Posterior cingulate gyrus (tissue), 11 donors: ENCODE results near the gene CEP295NL.
"Not testable (repeated sequence)": the region's sequence is repeated elsewhere in the genome, so short reads cannot be mapped to it uniquely, and the experiment has no call there.

ENCODE experiments used
- DNase-seq, 10 donors: peaks; one replicate each; pipeline versions ENCODE4 v3.0.0 to v3.0.0-alpha.2; 2020 to 2021; ENCODE audit warnings: mixed read lengths in 3 of 10
- intact Hi-C: fragments of 100-400 bp; cut with DNase I; formaldehyde crosslinking; loops from one replicate; pipeline ENCODE4 v1.15.1; 2023

The CEP295NL gene, protein sequence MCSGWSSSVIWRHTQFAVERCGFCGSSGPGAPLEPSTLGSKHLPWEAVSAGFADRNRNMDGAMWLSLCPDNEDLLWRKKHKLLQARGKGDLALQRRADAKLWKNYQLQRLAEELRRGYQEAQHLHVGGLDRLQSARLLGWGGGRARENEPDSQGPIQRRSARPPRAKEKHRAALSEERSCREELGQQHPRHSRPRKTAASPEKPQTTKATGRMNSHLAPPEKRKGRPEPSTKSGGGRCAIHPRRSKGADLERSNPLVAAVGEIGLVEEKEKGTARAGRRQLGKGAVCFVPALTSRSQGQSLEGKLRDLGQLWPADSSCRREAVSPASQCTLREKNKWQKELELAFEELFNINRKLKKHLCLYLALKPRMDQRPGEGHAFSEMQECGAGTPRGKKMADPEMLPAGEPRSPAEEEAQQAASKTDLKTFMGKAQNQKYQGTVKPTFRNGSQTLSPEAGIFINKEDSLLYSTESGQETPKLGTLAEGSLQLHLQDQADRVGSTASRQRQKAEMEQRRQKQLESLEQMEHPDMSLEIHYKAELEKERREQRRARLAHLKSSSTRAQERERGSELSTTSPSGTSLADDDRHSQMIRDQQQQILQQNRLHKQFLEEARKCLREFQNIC

DNA sequence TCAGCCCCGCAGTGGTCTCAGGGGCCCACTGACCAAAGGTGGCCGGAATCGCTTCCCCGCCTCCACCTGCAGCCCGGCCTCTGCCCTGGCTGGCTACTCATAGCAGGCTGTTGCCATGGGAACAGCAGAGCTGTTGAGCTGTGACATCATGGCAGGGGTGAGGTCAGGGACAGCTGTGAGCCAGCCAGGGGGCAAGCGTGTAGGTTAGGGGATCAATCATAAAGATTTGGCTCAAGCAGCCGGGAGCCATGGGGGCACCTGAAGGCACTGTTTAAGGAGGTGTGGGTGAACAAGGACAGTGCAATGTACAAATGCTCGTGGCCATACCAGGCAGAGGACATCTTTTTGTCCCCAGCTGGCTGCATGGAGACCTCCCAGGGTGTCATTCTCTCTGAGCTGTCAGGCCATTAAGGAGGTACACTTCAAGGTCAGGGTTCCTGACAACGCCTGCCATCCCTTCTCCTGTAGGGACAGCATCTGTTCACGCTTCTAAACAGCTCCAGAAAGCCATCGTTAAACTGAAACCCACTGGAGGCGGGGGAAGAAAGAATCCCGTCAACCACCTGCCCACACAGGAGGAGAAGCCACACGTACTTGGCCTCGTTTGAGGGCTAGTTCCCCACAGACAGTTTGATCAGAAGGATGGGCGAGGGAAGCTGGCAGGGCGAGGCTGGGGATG is at the start of gene CEP295NL:
Gene CEP295NL, minus strand, starts transcription at position 101 of the 679 bp plus-strand sequence. CDS start 1,373 bp downstream, outside the sequence.
- intact Hi-C loops: no loop called here
- DNase-seq: peak in 1 of 10 donors; percentile 25

DNA sequence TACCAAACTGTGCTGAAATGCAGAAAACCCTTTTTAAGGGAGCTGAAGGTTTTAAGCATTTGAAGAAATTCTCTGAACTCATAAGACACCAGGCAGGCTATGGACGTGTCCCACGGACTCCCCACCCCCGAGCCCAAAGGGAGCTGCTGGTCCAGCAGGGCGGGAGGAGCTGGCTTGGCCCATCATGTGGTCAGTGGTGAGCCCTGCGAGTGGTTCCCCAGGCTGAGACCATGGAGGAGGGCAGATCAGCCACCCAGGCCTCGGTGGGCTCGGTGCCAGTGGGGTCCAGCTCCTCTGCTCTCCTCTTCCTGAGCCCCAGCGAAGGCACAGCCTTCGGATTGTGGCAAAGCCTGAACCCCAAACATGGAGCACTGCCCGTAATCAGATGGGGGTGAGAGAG is 49.7 kb upstream of the CEP295NL start:
- intact Hi-C loops: no loop called here
- peak in 1 of 10 donors; percentile 77 for DNase-seq

DNA sequence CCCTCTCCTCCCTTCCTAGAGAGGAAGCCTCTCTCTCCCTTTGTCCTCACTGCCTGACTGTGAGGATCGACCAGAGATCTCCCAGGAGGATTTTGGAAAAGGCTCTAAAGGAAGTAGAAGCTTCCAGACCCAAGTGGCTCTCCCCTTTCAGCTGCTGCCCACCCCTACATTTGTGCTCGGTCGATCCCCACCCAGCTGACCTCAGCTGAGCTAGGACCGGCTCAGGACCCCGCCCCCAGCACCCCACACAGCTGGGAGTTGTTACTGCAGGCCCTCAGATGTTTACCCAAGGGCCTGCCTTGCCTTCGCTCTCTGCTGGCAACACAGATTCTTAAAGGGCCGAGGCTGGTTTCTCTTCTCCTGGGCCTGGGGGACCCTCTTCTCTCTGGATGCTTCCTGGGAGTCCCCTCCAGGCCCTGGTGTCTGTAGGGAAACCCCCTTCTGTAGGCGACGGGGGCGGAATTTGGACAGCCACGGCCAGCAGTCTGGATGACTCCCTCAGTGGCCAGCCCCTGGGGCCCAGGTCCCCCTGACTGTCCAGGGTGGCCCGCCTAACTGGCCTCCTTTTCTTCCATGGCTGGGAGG is 49.1 kb upstream of the CEP295NL start:
- intact Hi-C loops: no loop called here
- DNase-seq: peak in 1 of 10 donors; percentile 79

DNA sequence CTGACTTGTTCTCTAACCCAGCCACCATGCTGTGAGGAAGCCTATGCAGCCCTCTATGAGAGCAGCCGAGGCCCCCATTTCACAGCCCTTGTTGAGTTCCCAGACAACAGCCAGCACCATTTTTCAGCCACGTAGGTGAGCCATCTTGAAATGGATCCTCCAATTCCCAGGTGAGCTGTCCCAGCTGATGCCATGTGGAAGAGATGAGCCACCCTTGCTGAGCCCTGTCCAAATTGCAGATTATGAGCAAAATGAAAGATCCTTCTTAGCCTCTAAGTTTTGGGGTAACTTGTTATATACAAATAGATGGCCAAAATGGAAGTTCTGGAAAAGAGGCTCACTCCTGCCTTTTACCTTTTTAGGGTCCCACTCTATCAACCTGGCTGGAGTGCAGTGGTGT is 47.9 kb upstream of the CEP295NL start:
- intact Hi-C loops: no loop called here

DNA sequence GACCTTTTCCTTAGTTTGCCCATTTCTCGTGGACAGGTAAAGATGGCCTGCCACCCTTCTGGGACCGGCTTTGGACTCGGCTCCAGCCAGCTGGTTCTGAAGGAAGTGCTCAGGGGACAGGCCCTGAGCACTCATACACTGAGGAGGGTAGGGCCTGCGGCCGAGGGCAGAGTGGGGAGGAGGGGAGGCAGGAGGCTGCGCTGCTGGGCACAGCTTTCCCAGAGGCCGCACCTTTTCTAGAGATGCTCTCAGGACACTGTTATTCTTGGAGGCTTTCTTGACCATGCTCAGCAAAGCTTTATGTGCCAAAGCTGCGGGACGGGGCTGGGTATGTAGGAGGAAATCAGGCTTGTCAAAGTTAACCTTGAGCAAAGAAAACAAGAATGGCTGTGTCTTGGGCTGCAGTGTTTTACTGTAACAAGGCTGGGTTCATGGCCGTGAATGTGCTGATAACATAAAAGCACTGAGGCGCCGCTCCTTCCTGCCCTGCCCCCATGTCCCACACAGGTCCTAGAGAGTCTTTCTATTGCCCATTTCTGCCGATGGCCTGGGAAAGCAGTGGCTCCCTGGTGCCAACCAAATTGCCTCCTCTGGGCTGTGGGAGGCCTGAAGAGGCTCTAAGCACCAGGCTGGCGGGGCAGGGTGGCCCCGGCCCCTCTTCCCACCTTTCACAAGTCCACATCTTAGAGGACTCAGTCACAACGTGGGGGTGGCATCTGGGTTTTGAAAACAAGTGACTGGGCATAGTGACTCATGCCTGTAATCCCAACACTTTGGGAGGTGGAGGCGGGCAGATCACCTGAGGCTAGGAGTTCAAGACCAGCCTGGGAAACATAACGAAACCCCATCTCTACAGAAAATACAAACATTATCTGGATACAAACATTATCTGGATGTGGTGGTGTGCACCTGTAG is 44.5 kb upstream of the CEP295NL start:
- intact Hi-C loops: no loop called here
- peak in 1 of 10 donors; percentile 70 for DNase-seq

More for the DNA sequence above, 47.9 kb upstream of the CEP295NL start:
- DNase-seq: no peak

DNA sequence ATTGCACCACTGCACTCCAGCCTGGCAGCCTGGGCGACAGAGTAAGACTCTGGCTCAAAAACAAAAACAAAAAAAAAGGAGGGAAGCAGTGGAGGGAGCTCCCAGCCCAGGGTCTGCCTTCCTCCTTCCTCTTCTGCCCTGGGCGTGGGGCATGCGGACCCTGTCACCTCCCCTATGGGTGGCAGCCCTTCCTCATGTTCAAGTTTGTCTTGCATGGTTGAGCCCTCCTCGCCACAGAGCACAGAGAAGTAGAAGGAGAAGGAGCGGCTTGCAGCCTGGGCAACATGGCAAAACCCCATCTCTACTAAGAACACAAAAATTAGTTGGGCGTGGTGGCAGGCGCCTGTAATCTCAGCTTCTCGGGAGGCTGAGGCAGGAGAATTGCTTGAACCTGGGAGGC is 43.6 kb upstream of the CEP295NL start:
- intact Hi-C loops: no loop called here
- DNase-seq: no peak

DNA sequence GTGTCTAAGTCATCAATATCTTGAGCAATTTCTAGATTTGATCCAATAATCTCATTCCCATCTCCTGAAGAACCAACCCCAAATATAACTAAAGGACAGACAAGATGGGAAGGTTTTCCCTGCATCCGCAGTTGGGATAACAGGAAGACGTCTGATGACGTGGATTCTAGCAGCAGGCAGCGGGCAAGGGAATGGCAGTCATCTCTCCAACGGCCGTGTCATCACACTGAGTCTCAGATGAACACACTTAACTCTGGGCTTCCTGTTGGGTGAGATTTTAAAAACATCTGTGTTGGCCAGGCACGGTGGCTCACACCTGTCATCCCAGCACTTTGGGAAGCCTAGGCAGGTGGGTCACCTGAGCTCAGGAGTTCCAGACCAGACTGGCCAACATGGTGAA is 43.1 kb upstream of the CEP295NL start:
- no peak for DNase-seq
- intact Hi-C loops: no loop called here

DNA sequence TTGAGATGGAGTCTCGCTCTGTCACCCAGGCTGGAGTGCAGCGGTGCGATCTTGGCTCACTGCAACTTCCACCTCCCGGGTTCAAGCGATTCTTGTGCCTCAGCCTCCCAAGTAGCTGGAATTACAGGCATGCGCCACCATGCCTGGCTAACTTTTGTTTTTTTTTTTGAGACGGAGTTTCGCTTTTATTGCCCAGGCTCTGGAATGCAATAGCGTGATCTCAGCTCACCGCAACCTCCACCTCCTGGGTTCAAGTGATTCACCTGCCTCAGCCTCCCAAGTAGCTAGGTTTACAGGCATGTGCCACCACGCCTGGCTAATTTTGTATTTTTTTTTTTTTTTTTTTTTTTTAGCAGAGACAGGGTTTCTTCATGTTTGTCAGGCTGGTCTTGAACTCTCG is 42.5 kb upstream of the CEP295NL start:
- intact Hi-C loops, DNase-seq: not testable (repeated sequence)

DNA sequence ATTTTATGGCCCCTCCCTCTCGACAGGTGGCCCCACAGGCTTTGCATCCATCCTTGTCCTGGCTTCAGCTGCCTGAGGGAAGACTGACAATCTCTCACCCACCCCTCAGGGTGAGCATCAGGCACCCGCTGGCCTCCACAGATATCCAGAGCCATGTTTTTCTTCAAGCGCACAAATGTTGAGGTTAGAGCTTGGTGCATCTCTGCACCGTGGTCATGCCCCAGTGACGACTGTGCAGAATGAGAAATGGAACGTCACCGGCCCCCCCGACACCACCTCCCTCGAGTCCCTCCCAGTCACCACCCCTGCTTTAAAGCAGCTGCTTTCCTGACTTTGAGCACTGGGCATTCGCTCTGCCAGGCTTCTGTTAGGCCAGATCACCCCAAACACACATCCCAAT is 42.0 kb upstream of the CEP295NL start:
- DNase-seq: no peak
- intact Hi-C loops: no loop called here

DNA sequence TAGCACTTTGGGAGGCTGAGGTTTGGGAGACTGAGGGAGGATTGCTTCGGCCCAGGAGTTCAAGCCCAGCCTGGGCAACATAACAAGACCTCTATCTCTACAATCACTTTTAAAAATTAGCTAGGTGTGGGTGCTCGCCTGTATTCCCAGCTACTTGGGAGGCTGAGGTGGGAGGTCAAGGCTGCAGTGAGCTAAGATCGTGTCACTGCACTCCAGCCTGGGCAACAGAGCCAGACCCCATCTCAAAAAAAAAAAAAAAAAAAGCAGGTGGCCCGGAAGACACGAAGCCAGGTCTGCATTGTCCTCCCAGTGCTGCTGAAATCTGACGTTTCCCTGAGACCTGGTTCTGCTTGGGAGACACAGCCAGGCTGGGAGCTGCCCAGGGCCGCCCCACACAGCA is 41.0 kb upstream of the CEP295NL start:
- no peak for DNase-seq

DNA sequence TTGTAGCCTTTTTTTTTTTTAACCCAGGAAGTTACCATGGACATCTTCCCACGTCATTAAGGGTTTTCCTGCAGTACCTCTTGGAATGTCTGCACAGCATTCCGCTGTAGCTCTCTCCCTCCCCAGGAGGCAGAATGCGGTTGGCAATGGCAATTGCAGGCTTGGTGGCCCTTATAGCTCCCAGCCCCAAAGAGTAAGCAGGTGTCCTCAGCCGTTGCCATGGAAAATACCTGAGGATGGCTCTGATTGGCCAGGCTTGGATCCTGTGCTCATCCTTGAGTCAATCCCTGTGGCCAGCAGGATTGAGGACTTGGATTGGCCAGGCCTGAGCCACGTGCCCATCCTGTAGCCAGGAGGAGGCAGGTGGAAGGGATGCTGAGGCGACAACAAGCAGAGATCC is 37.7 kb upstream of the CEP295NL start:
- intact Hi-C loops: no loop called here
- peak in 1 of 10 donors; percentile 88 for DNase-seq

More for the DNA sequence above, 41.0 kb upstream of the CEP295NL start:
- intact Hi-C loops: no loop called here

DNA sequence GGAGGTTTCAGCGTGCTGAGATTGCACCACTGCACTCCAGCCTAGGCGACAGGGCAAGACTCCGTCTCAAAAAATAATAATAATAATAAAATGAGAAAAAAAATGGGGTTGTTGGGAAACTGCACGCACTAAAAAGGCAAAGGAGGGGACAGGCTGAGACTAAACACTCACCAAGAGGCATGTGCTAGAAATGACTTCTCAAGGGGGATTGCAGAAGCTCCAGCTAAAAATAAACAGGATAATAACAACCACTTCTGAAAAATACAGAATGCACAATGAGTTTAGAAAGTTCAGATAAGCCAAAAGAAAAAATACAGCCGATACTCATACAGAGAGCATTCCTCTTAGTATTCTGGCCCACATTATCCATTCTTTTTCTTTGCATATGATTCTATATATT is 37.3 kb upstream of the CEP295NL start:
- no peak for DNase-seq
- intact Hi-C loops: no loop called here

DNA sequence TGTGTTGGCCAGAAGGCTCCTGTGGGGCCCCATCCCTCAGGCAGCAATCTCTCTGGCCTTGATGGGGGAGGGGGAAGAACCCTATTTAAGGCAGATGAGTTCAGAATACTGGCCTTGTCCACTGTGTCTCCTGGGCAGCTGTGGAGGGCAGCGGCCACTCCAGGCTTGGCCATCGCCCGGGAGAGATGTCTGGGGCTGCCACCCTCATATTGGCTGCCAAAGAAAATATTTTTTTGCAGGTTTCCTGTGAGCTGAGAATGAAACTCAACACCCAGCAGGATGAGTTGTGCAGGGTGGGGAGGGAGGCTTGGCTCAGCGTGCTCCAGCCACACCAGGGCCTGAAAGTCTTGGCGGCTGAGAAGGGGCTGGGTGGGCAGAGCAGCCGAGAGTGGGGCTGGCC is 36.6 kb upstream of the CEP295NL start:
- intact Hi-C loops: no loop called here
- DNase-seq: no peak

DNA sequence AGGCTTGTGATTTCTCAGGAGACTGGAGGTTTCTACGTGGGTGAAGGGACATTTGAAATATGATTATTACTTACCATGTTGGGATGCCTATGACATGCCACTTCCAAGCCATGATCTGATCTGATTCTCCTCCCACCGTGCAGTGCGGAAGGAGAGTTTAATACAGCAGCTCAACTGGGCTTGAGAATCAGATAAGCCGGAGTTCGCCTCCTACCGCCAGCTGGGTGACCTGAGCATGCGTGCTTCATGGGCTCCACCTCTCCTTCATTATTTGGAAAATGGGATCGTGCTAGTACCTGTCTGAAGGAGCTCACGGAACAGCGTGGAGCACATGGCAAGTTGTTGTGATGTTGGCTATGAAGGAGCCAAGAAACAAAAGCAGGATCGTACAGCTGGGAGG is 34.6 kb upstream of the CEP295NL start:
- intact Hi-C loops: no loop called here

DNA sequence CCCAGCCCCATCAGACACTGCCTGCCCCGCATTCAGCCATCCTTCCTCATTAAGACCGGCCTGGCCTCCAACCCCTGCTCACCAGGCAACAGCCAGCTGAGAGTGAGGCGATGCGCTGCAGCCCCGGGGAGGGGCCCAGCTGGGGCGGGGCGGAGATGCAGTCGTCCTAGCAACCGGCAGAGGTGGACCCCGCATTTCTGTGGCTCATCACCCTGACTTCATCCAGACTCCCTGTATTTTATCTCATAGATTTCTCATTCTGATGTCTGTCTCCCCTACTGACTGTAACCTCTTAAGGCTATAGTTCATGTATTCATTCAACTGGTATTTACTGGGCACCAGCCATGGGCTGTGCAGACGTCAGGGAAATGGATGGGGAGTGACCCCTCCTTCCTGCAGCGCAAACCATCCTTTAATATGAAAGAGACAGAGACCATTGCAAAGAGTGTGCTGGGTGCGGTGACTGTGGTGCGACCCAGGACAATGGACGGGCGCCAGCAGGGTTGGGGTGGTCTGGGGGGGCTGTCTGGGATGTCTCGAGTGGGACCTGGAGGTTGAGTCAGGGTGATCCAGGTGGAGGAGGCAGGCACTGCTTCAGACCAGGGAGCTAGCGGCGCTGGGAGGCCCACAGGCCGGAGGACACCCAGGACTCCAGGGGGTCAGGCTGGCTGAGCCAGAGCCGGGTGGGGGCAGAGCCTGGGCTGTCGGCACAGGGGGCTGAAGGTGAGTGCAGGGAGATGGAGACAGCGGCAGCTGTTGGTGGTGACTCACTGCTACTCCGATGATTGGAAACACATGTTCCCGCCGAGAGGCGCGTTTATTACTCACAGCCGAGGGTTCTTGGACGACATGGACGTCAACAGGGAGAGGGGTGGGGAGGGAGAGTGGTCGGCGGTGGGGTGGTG is 32.7 kb upstream of the CEP295NL start:
- intact Hi-C loops: no loop called here
- no peak for DNase-seq

More for the DNA sequence above, 34.6 kb upstream of the CEP295NL start:
- no peak for DNase-seq

DNA sequence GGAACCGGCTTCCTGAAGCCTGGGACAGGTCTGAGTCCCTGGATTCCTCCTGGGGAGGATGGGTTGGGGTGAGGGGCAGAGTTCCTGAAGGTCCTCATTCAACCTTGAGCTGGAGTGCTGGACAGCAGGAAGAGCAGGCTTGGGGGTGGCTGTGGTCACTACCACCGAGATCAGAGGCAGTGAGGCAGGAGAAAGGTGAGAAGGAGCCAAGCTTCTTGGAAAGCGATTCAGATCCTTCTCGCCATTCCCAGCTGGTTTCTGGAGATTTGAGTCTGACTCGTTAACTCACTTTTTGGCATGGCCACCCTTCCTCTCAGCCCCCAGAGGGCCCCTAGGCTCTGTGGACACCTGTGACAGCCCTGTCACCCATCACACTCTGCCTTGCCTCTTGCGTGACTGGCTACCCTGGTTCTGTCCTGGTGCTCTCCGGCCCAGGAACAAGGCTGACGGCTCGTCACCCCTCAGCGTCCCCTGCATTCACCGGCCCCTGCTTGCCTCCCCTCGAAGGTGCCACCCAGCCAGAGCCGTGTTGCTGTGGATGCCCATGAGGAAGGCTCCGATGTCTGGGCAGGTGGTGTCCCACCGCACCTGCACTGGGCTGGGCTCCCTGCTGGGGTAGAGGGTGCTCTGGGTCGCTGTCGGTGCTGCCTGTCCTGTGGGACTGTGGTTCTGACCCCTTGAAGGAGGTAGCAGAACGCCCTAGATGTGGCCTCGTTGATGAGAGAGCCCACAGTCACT is 31.8 kb upstream of the CEP295NL start:
- no peak for DNase-seq
- intact Hi-C loops: loop anchor here (1.0 kb wide), 1 partner anchor 10 kb away; the partner anchor contains the start of gene TIMP2

DNA sequence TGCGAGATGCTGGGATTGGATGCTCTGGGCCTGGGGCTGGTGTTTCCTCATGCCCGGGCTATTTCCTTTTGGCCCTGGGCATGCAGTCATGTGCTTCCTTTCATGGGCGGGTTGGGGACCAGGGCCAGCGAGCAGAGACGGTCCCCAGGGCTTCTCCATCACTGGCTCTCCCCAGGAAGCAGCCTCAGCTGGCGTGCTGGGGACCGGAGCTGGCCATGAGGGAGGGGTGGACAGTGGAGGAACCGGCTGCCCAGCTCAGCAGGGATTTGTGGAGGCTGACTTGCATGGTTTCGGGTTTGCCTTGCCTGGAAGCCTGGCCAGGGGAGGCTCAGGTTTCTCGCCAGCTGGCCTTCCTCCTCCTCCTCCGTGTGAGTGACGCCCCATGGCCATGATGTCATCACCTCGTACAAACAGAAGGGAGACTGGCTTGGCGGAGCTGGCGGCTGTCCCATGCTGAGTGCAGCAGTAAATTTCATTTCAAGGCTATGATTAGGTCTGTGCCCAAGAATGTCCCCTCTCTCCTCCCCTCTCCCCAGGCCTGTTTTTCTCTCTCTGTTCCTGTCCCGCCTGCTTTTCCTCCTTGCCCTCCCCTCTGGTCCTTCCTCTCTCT is 31.1 kb upstream of the CEP295NL start:
- intact Hi-C loops: loop anchor here (1.0 kb wide), 1 partner anchor 9 kb away; the partner anchor contains the start of gene TIMP2
- peak; percentile 54 to 96 (median 74) for DNase-seq
